ENCODE data around the gene KRT13. TPM values are rescaled to one million over a fixed set of nuclear protein-coding genes. Genes with fewer than 3 reads are reported as not detected.

KRT13 gene
- total and polyA plus RNA-seq, 2 donors (not counting 3 experiments of a cell fraction or from before 2014, with no cell fraction given), result not detected

GRCh38 chr17:41496803-41497484, 8.5 kb downstream of the KRT13 start:
- H3K4me3 ChIP-seq (replicated peaks in 1 of 3; ENCODE audit: insufficient read depth in 1 of 3, low read depth in 1 of 3, low read length in 3 of 3), result no peak overlapping the region
- no peaks in the 10 kb centered on the region for H4K20me1 ChIP-seq (replicated peaks; ENCODE audit: control insufficient read depth, extremely low read depth, insufficient read depth, low read length)
- H3K27me3 ChIP-seq (ENCODE audit: control insufficient read depth in 2 of 2, insufficient read depth in 2 of 2, low read length in 2 of 2), result no peaks in the 10 kb centered on the region
- peak; percentile 83 for DNase-seq (ENCODE audit: low read depth, low spot score)
- H3K79me2 ChIP-seq (ENCODE audit: control insufficient read depth, insufficient read depth, low read length), result no peaks in the 10 kb centered on the region
- ChIA-PET POLR2A (no interaction called here), CTCF (interaction anchor here (1.1 to 22.3 kb wide), 11 partner anchors 10 to 587 kb away, joined by 3 to 350 read pairs (median 6); partner anchors contain the start of gene KRT15)
- intact Hi-C loops (cut with micrococcal nuclease), result loop anchor here (1.0 to 10.0 kb wide), 5 partner anchors 10 to 692 kb away; no protein-coding TSS in a partner anchor
- FAIRE-seq, result peak; percentile 91
- H3K36me3 ChIP-seq (ENCODE audit: control insufficient read depth in 2 of 2, extremely low read depth in 1 of 2, insufficient read depth in 2 of 2, low read length in 2 of 2), result no peaks in the 10 kb centered on the region
- H3K9ac ChIP-seq (replicated peaks; ENCODE audit: extremely low read depth, insufficient read depth, low read length), result no peak overlapping the region
- no peaks in the 10 kb centered on the region for H3K9me3 ChIP-seq (replicated peaks; ENCODE audit: control insufficient read depth, insufficient read depth, low read length)
- dilution Hi-C loops (cut with MboI; ENCODE audit: extremely low pct_ligation_motif_present, low sequenced_read_pairs), result no loop called here
- peaks cover 38% of the 10 kb centered on the region for H3K4me1 ChIP-seq (ENCODE audit: control insufficient read depth, extremely low read depth, insufficient read depth, low read length)
- H3K4me2 ChIP-seq (ENCODE audit: insufficient read depth, low read length), result no peak overlapping the region
- TF ChIP-seq EZH2 (IDR thresholded peaks at IDR 0.05; ENCODE audit: borderline replicate concordance, low read depth, low read length, severe bottlenecking), result no peak
- TF ChIP-seq CTCF (IDR thresholded peaks at IDR 0.05; ENCODE audit: extremely low read depth in 1 of 2, insufficient read depth in 1 of 2, low read depth in 1 of 2, low read length in 2 of 2), result peak; percentile 91 to 92
- BruUV-seq (replicated peaks), result no TSS peak
- peak overlapping the region; percentile 86 for H2AFZ ChIP-seq (ENCODE audit: low read depth, low read length)
- H3K27ac ChIP-seq (ENCODE audit: insufficient read depth, low read depth, low read length), result no peak overlapping the region
- H3K9me1 ChIP-seq (replicated peaks; ENCODE audit: control insufficient read depth, extremely low read depth, insufficient read depth, low read length), result no peaks in the 10 kb centered on the region

- H3K36me3 ChIP-seq (ENCODE audit: control insufficient read depth in 2 of 2, extremely low read depth in 1 of 2, insufficient read depth in 2 of 2, low read length in 2 of 2), result no peaks in the 10 kb centered on the region
- BruUV-seq (replicated peaks), result no TSS peak
- no peaks in the 10 kb centered on the region for H3K9me3 ChIP-seq (replicated peaks; ENCODE audit: control insufficient read depth, insufficient read depth, low read length)
- no peaks in the 10 kb centered on the region for H3K9me1 ChIP-seq (replicated peaks; ENCODE audit: control insufficient read depth, extremely low read depth, insufficient read depth, low read length)
- no peak overlapping the region for H3K27ac ChIP-seq (ENCODE audit: insufficient read depth, low read depth, low read length)
- H3K79me2 ChIP-seq (ENCODE audit: control insufficient read depth, insufficient read depth, low read length), result no peaks in the 10 kb centered on the region
- H2AFZ ChIP-seq (ENCODE audit: low read depth, low read length), result no peak overlapping the region
- no peaks in the 10 kb centered on the region for H4K20me1 ChIP-seq (replicated peaks; ENCODE audit: control insufficient read depth, extremely low read depth, insufficient read depth, low read length)
- H3K4me2 ChIP-seq (ENCODE audit: insufficient read depth, low read length), result no peak overlapping the region
- TF ChIP-seq POLR2AphosphoS5 (IDR thresholded peaks at IDR 0.05; ENCODE audit: insufficient read depth, low read depth, low read length) (no peak), POLR2A (IDR thresholded peaks at IDR 0.05; ENCODE audit: low read depth, low read length) (no peak), CTCF (IDR thresholded peaks at IDR 0.05; ENCODE audit: extremely low read depth in 1 of 2, insufficient read depth in 1 of 2, low read depth in 1 of 2, low read length in 2 of 2) (no peak), FOS (IDR thresholded peaks at IDR 0.05; ENCODE audit: borderline replicate concordance, insufficient read depth, low read length) (peak; percentile 20), JUN (IDR thresholded peaks at IDR 0.05; ENCODE audit: borderline replicate concordance, insufficient read depth, insufficient read length, low read depth) (no peak)
- FAIRE-seq (peak; percentile 37), DNase-seq (ENCODE audit: low read depth, low spot score) (peak; percentile 12)
- dilution Hi-C loops (cut with MboI; ENCODE audit: extremely low pct_ligation_motif_present, low sequenced_read_pairs) (no loop called here), intact Hi-C loops (cut with micrococcal nuclease) (loop anchor here (10.0 kb wide), 2 partner anchors 90 to 690 kb away; no protein-coding TSS in a partner anchor)
- POLR2A ChIA-PET, result no interaction called here
- H3K27me3 ChIP-seq (ENCODE audit: control insufficient read depth in 2 of 2, insufficient read depth in 2 of 2, low read length in 2 of 2), result no peaks in the 10 kb centered on the region
- H3K4me1 ChIP-seq (ENCODE audit: control insufficient read depth, extremely low read depth, insufficient read depth, low read length), result peaks cover 29% of the 10 kb centered on the region
- no peak overlapping the region for H3K4me3 ChIP-seq (replicated peaks in 1 of 3; ENCODE audit: insufficient read depth in 1 of 3, low read depth in 1 of 3, low read length in 3 of 3)
- no peak overlapping the region for H3K9ac ChIP-seq (replicated peaks; ENCODE audit: extremely low read depth, insufficient read depth, low read length)
- CTCF ChIA-PET, result interaction anchor here (0.9 to 22.3 kb wide), 5 partner anchors 31 to 638 kb away, joined by 4 to 350 read pairs (median 4); no protein-coding TSS in a partner anchor
These were observed 10.9 kb downstream of the KRT13 start for GRCh38 chr17:41494524-41494923.
